Stimulated activated CD8-positive, alpha-beta memory T cell treated with anti-CD3 and anti-CD28 coated beads, Interleukin-7, amount 100 ng/mL, for 1 hour (primary cell): Measurements from ENCODE around the gene LHFPL3.
"Not testable (repeated sequence)": the region's sequence is repeated elsewhere in the genome, so short reads cannot be mapped to it uniquely, and the experiment has no call there.

Source experiments
- DNase-seq, 2 donors: peaks; one replicate each; pipeline ENCODE4 v3.0.0-alpha.2; 2020; ENCODE audit warnings: low read depth in 2 of 2

LHFPL3 gene

DNA sequence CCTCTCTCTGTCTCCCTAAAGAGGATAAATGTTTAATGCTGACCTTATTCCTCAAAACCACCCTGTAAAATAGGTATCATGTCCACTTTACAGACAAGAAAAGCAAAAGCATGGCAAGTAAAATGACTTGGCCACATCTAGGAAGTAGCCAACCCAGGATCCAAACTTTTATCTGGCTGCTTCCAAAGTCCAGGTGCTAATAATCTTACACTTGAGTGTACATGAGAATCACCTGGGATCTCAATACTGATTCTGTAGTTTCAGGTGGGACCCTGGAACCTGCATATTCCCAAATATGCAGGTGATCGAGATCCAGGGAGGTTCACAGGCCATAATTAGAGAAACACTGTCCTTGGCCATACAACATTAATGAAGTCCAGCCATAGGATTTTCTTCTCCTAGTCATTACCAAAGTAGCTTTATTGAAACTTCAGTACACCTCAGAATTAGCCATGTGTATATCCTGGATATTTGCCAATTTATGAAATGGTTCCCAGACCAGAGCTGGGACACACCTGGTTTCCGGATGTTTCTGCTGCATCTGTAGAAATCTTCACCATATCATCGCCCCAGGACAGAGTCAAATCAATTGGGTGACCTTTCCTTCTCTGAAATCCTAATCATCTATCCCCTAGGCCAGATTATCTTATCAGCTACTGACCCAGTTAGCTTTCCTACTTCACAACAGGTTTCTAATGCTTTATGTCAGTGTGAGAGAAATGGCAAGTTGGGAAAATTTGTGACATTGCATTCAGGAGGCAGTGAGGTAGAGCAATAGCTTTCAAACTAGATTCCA lies 566.5 kb downstream of the LHFPL3 start:
- DNase-seq, result no peak

- DNase-seq, result no peak
Observed at GRCh38 chr7:104895522-104896236, 567.3 kb downstream of the LHFPL3 start.

- DNase-seq, result no peak
Observed at GRCh38 chr7:104898434-104898833, 570.0 kb downstream of the LHFPL3 start.

GRCh38 chr7:104900525-104901239 lies 572.3 kb downstream of the LHFPL3 start:
- no peak for DNase-seq

GRCh38 chr7:104901240-104901619 lies 572.8 kb downstream of the LHFPL3 start:
- no peak for DNase-seq

DNA sequence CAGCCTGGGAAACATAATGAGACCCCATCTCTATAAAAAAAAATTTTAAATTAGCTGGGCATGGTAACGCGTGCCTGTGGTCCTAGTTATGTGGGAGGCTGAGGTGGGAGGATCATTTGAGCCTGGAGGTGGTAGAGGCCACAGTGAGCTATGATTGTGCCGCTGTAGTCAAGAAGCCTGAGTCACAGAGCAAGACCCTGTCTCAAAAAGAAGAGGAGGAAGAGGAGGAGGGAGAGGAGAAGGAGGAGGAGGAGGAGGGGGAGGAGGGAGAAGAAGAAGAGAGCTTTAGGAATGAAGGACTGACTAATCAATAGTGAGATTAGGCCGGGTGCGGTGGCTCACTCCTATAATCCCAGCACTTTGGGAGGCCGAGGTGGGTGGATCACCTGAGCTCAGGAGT lies 573.8 kb downstream of the LHFPL3 start:
- DNase-seq, result no peak

GRCh38 chr7:104903044-104903443 lies 574.6 kb downstream of the LHFPL3 start:
- no peak for DNase-seq

GRCh38 chr7:104903846-104904245 lies 575.4 kb downstream of the LHFPL3 start:
- no peak for DNase-seq

DNA sequence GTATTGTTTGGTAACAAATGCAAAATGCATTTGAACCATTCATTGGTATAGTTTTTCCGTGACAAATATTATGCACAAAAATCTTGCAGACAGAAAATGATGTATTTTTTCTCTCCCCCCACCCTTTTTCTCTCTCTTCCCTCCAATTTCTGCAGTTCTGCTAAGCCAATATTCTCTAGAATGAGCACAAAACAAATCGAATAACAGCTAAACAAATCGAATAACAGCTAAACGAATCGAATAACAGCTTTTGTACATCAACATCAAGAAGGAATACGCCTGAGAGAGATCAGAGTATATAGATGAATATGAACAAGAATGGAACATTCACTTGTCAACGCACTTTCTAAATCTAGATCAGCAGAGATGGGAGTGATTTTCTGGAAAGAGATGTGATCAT lies 577.6 kb downstream of the LHFPL3 start:
- no peak for DNase-seq

- no peak for DNase-seq
Observed at GRCh38 chr7:104906556-104906955, 578.2 kb downstream of the LHFPL3 start.

DNA sequence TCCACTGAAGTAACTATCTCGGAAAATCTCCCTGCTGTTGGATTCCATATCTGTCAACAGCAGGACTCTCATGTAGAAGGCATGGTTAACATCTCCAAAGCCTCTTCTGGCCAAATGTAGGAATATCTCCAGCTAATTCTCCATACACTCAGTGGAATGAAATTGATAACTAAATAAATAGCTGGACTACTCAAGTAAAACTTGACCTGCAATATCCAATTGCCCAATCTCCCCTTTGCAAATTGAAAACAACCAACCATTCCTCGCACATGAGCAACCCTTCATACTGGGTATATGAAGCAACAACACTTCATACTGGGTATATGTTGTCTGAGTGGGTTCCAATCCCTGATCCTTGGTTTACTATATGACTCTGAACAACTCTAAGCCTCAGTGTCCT lies 580.2 kb downstream of the LHFPL3 start:
- DNase-seq, result no peak

DNA sequence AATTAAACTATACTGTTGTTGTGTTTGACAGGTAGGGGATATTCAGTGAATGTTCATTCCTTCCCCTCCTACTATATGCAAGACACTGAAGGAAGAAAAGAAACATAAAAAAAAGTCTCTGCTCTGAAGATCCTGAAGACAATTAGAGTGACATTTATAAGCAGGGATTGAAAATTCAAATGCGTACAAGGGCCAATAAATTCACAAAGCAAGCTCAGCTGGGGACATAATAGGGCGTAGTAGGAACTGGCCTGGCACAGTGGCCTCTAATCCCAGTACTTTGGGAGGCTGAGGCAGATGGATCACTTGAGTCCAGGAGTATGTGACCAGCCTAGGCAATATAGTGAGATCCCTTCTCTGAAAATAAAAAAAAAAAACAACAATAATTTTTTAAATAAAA lies 580.7 kb downstream of the LHFPL3 start:
- no peak for DNase-seq

DNA sequence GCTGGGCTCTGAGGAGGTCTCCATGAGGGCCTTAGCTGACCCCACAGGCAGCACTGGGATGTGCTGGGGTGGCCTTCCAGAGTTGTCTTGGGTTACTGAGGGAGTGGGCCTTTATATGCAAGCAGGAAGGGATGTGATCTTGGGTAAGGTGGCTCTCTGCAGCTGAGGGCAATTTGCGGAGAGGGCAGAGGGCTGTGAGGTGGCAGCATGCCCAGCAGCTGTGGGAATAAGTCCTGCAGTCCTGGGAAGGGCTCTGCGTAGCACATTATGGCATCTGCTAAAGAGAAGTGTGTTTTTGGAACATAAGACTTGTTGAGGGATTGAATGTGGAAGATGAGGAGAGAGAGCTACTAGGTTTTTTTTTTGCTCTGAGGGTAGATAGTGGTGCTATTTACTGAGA lies 586.0 kb downstream of the LHFPL3 start:
- DNase-seq, result no peak

DNA sequence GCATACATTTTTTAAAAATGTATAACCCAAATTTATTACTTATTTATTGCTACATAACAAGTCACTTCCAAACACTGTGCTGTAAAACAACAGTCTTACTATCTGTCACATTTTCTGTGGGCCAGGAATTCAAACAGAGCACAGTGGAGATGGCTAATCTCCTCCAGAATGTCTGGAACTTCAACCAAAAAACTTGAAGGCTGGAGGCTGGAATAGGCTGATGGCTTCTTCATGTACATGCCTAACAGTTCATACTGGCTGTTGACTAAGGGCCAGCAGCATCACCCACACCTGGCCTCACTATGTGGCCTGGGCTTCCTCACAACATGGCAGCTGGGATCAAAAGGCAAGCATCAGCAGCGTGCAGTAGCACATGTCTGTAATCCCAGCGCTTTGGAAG lies 593.2 kb downstream of the LHFPL3 start:
- no peak for DNase-seq

DNA sequence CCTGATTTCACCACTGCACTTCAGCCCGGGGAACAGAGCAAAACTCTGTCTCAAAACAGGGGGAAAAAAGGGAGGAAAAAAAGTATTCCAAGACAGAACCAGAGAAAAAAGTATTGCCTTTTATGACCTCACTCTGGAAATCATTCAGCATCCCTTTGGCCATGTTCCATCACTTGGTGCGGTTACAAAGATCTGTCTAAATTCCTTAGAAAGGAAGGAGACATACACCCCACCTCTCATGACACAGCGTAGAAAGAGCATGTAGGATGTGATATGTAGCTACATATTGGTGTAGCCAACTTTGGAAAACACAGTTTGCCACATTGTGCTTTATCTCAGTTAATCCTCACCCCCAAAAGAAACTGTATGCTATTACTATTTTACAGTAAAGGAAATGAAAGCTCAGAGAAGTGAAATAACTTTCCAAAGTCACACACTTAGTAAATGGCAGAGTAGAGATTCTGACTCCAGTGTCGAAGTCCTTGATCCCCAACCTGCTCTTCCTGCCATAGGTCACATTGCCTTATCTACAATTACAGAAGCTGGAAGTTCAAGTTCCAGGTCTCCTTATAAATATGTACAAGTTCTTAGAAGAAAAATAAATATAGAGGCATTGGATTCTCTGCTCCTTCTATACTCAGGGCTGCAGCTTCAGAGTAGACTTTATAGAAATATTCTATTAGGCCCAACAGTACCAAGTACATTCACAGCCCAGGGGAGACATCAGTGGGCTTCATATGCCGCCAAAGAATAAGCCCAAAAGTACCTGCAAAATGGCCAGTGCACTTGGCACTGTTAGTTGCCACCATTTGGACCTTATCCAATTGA lies 594.0 kb downstream of the LHFPL3 start:
- no peak for DNase-seq

DNA sequence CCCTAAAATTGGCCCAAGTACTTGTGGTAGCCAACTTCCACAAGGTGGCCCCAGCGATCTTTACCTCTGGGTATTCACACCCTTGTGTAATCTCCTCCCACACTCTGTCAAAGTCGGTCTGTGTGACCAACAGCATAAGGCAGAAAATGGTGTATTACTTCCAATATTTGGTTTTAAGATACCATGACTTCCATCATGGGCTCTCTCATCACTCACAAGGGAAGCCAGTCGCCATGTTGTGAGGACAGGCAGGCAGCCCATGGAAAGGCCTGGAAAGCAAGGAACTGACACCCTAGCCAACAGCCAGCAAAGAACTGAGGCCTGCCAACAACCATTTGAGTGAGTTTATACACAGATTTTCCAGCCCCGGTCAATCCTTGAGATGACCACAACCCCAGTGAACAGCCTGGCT lies 594.6 kb downstream of the LHFPL3 start:
- peak in 1 of 2 donors; percentile 53 for DNase-seq

DNA sequence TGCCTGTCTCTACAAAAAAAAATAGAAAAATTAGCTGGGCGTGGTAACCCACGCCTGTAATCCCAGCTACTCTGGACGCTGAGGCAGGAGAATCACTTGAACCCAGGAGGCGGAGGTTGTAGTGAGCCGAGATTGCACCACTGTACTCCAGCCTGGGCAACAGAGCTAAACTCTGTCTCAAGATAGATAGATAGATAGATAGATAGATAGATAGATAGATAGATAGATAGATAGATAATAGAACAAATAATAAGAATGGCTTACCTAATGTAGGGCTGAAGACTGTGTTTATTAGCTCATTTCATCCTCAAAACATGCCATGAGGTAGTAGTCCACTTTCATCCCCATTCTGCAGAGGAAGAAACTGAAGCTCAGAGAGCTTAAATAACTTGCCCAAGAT lies 597.8 kb downstream of the LHFPL3 start:
- not testable (repeated sequence) for DNase-seq

- no peak for DNase-seq
Observed at GRCh38 chr7:104926601-104927041, 598.2 kb downstream of the LHFPL3 start.

- DNase-seq, result no peak
Observed at GRCh38 chr7:104927055-104927454, 598.7 kb downstream of the LHFPL3 start.

DNA sequence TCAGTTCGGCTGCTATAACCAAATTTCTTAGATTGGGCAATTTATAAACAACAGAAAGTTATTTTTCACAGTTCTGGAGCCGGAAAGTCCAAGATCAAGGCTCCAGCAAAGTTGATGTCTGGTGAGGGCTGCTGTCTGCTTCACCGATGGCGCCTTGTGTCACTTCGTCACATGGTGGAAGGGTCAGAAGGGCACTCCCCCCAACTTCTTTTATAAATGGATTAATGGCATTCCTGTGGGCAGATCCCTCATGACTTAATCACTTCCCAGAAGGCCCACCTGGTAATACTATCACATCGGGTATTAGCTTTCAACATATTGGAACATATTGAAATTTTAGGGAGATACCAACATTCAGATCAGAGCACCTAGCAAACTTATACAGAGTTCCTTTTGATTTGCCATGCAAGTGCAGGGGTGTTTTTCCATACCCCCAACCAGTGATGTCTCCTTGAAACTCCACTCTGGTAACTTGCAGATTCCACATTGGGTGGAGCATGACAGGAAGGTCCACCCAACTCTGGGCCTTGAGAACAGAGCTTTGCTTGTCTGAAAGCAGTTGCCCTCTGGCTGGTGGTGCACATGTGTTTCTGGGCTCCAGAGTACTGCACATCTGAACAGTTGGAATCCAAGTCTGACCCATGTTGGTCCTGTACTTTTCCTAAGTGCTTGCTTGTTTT lies 600.5 kb downstream of the LHFPL3 start:
- DNase-seq, result no peak

DNA sequence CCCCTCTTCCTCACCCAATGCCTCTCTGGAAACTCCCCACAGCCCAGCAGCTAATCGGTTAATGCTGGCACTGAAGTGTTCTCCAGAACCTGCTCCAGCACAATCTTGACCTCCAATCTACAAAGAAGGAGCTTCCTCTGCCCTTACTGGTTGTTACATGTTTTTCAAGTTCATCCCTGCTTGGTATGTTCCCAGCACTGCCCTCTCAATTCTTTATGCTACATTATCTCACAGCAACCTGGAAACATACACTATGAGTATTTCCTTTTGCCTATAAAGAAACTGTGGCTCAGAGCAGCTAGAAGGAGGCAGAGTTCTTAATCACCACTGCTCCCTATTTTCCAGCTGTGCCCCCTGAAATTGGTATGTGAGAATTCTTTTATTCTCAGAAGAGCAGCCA lies 601.5 kb downstream of the LHFPL3 start:
- no peak for DNase-seq
